Colonic mucosa (tissue), 4 donors: ENCODE results near the gene WNT7A. TPM values are rescaled to one million over a fixed set of nuclear protein-coding genes. Genes with fewer than 3 reads are reported as not detected.
"Not testable (repeated sequence)": the region's sequence is repeated elsewhere in the genome, so short reads cannot be mapped to it uniquely, and the experiment has no call there.

Source experiments
- DNase-seq: peaks from one replicate; pipeline ENCODE4 v3.0.0-alpha.2; 2020
- H3K27ac ChIP-seq: fragments of 200-600 bp; one replicate; pipeline ENCODE4 v1.8.0; 2021
- H3K27me3 ChIP-seq: fragments of 200-600 bp; one replicate; pipeline ENCODE4 v1.8.0; 2021
- H3K36me3 ChIP-seq: fragments of 200-600 bp; one replicate; pipeline ENCODE4 v1.8.0; 2021
- H3K4me1 ChIP-seq: fragments of 200-600 bp; one replicate; pipeline ENCODE4 v1.8.0; 2021; ENCODE audit warnings: mild to moderate bottlenecking
- H3K4me3 ChIP-seq: fragments of 200-600 bp; one replicate; pipeline ENCODE4 v1.8.0; 2021
- H3K9ac ChIP-seq, 2 donors: one replicate each; pipeline ENCODE4 v1.7.0; 2013; ENCODE audit warnings: control low read depth in 2 of 2, low read depth in 2 of 2, low read length in 2 of 2
- H3K9me3 ChIP-seq: fragments of 200-600 bp; one replicate; pipeline ENCODE4 v1.8.0; 2021
- intact Hi-C: fragments of 100-400 bp; cut with DNase I; formaldehyde crosslinking; loops from one replicate; pipeline ENCODE4 v1.14.1; 2022
- total RNA-seq, 2 donors: library from RNA; stranded (reverse); fragmentation: NEBNext Ultra II Directional in 1 of 2; extraction: Animal tissue kit (Norgen Biotek cat#: 25700) in 1 of 2; gene quantifications; one replicate each; pipeline ENCODE4 v1.2.1, GENCODE V29; 2021
- TF ChIP-seq, protein P1 (sequence below): fragments of 200-600 bp; IDR thresholded peaks from one replicate; pipeline ENCODE4 v1.8.0; 2022; ENCODE audit warnings: antibody characterized with exemption, mild to moderate bottlenecking
- donor health status: healthy.
- donor health status: DM: no; HTN: no; CAD: no.
- donor health status: DM: no; HTN: no; CAD: no.

The WNT7A gene
- total RNA-seq, 2 donors from 2014 or later, result not detected

DNA sequence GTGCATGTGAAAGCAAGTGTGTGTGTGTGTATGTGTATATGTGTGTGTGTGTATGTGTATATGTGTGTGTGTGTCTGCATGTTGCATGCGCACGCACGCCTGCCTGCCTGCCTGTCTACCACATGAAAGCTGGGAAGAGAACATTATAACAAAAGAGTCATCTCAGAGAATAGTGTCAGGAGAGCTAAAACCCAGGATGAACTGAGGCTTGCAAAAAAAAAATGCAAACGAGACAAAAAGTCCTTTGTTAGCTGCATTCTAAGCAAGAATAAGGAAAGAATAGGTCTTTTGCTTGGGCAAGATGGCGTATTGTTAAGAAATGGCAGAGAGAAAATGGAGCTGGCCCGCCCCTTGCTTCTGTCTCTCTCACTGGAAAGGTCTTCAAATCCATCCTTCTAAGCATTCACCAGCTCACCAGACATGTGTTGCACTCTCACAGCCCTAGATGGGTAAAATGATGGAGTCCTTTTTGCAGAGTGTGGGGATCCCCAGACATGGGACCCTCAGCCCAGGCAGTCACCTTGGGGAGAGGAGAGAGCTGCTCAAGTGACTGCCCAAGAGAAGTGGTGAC is 16.4 kb downstream of the WNT7A start:
- TF ChIP-seq, protein P1, sequence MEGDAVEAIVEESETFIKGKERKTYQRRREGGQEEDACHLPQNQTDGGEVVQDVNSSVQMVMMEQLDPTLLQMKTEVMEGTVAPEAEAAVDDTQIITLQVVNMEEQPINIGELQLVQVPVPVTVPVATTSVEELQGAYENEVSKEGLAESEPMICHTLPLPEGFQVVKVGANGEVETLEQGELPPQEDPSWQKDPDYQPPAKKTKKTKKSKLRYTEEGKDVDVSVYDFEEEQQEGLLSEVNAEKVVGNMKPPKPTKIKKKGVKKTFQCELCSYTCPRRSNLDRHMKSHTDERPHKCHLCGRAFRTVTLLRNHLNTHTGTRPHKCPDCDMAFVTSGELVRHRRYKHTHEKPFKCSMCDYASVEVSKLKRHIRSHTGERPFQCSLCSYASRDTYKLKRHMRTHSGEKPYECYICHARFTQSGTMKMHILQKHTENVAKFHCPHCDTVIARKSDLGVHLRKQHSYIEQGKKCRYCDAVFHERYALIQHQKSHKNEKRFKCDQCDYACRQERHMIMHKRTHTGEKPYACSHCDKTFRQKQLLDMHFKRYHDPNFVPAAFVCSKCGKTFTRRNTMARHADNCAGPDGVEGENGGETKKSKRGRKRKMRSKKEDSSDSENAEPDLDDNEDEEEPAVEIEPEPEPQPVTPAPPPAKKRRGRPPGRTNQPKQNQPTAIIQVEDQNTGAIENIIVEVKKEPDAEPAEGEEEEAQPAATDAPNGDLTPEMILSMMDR, result no peak
- DNase-seq, result no peak
- Histone ChIP-seq H3K4me3 (no peak overlapping the region), H3K4me1 (no peaks in the 10 kb centered on the region), H3K9me3 (no peaks in the 10 kb centered on the region), H3K27me3 (no peaks in the 10 kb centered on the region), H3K9ac (no peak overlapping the region), H3K36me3 (no peaks in the 10 kb centered on the region), H3K27ac (no peak overlapping the region)
- intact Hi-C loops, result no loop called here

- TF ChIP-seq, protein P1, result no peak
- DNase-seq, result no peak
- intact Hi-C loops, result no loop called here
- H3K27ac ChIP-seq, result no peak overlapping the region
- H3K36me3 ChIP-seq, result no peaks in the 10 kb centered on the region
- H3K27me3 ChIP-seq, result no peaks in the 10 kb centered on the region
- no peaks in the 10 kb centered on the region for H3K4me1 ChIP-seq
- no peak overlapping the region for H3K4me3 ChIP-seq
- no peak overlapping the region for H3K9ac ChIP-seq
- no peaks in the 10 kb centered on the region for H3K9me3 ChIP-seq
Observed at GRCh38 chr3:13861461-13861860, 18.4 kb downstream of the WNT7A start.

DNA sequence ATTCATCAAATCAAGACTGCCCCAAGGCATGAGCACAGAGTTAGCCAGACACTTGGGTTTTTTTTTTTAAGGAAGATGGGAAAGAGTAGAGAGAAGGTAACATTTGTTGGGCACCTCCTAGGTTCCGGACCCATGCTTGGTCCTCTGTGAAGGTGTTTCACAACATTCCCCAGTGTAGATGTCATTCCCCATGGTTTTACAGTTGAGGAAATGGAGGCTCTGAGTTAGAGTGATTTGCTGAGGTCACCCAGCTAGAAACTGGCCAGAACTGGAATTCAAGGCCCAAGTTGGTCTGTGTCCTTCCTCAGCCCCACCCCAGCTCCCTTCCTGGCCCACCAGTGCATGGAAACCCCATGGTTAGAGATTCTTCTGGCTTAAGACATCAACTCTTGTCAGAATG is 19.9 kb downstream of the WNT7A start:
- intact Hi-C loops, result no loop called here
- H3K27me3 ChIP-seq, result no peaks in the 10 kb centered on the region

DNA sequence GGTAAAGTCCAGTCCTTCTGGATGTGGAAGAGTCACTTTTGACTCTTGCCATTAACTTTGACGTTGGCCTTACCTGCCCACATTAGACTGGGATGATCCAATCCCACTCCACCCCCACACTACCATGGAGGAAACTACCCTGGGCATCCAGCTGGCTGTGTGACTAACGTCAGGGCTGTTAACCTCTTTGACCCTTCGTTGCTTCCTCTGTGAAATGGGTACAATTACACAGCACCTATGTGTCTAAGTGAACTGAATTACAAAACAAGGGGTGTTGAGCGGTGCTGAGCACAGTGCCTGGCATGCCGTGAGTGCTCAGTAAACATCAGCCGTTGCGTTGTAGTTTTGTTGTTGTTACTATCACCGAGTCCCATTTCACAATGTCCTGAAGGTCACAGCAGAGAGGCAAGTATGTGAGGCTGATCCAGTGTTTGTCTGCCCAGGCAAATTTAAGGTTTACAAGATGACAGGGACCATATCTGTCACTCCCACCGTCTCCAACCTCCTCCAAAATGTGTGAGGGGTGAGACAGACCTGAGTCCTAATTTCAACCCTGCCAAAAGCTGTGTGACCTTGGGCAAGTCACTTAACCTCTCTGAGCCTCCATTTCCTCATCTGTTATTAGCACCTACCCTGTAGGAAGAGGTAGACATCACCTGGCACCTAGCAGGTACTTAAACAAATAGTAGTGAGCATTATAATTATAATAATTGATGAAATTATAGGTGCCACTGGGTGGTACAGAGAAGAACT is 20.9 kb downstream of the WNT7A start:
- TF ChIP-seq, protein P1, result no peak
- intact Hi-C loops, result no loop called here
- Histone ChIP-seq H3K9me3 (no peaks in the 10 kb centered on the region), H3K4me1 (no peaks in the 10 kb centered on the region), H3K4me3 (no peak overlapping the region), H3K27me3 (no peaks in the 10 kb centered on the region), H3K27ac (no peak overlapping the region), H3K36me3 (no peaks in the 10 kb centered on the region), H3K9ac (no peak overlapping the region)
- no peak for DNase-seq

More for the DNA sequence above, 19.9 kb downstream of the WNT7A start:
- no peak for DNase-seq
- Histone ChIP-seq H3K36me3 (no peaks in the 10 kb centered on the region), H3K4me1 (no peaks in the 10 kb centered on the region), H3K9ac (no peak overlapping the region), H3K9me3 (no peaks in the 10 kb centered on the region), H3K4me3 (no peak overlapping the region), H3K27ac (no peak overlapping the region)
- TF ChIP-seq, protein P1, result no peak

- Histone ChIP-seq H3K36me3 (no peaks in the 10 kb centered on the region), H3K27me3 (no peaks in the 10 kb centered on the region), H3K9ac (no peak overlapping the region), H3K9me3 (no peaks in the 10 kb centered on the region), H3K4me1 (no peaks in the 10 kb centered on the region), H3K4me3 (no peak overlapping the region), H3K27ac (no peak overlapping the region)
- no peak for DNase-seq
- intact Hi-C loops, result no loop called here
- TF ChIP-seq, protein P1, result no peak
Observed at GRCh38 chr3:13857702-13858380, 22.0 kb downstream of the WNT7A start.

GRCh38 chr3:13856628-13857027 is 23.2 kb downstream of the WNT7A start:
- H3K4me3 ChIP-seq, H3K27me3 ChIP-seq, DNase-seq, intact Hi-C loops, H3K4me1 ChIP-seq, H3K9me3 ChIP-seq, H3K36me3 ChIP-seq, H3K9ac ChIP-seq, H3K27ac ChIP-seq: not testable (repeated sequence)
